ENCODE data around the gene PCMT1.

Gene PCMT1

GRCh38 chr6:149830731-149831307, 81.3 kb downstream of the PCMT1 start:
- Histone ChIP-seq H2AFZ (ENCODE audit: low read depth, low read length) (no peak overlapping the region), H3K4me3 (ENCODE audit: low read depth in 1 of 2, low read length in 2 of 2) (no peak overlapping the region), H3K27ac (ENCODE audit: low read length) (no peak overlapping the region), H3K36me3 (ENCODE audit: insufficient read depth, low read length) (no peaks in the 10 kb centered on the region), H3K9ac (ENCODE audit: low read depth, low read length) (no peak overlapping the region), H3K79me2 (ENCODE audit: insufficient read depth, low read length) (no peaks in the 10 kb centered on the region), H3K9me3 (ENCODE audit: insufficient read depth, low read length, severe bottlenecking) (no peaks in the 10 kb centered on the region), H4K20me1 (ENCODE audit: insufficient read depth, low read length) (0 out of 2 replicates have a peak, but pooled peaks cover 4% of the 10 kb centered on the region), H3K27me3 (ENCODE audit: insufficient read depth, low read length, poor library complexity) (no peaks in the 10 kb centered on the region), H3K4me2 (ENCODE audit: insufficient read depth, low read length) (no peak overlapping the region), H3K4me1 (ENCODE audit: insufficient read depth, low read length) (peaks cover 5% of the 10 kb centered on the region)
- no peak for DNase-seq
- ATAC-seq (ENCODE audit: insufficient read depth, low read depth) = no peak
- TF ChIP-seq CTCF (IDR thresholded peaks at IDR 0.05; ENCODE audit: borderline replicate concordance, extremely low read depth, low read length, poor library complexity, severe bottlenecking) (no peak), EZH2 (IDR thresholded peaks at IDR 0.05; ENCODE audit: borderline replicate concordance, low read depth, low read length, severe bottlenecking) (no peak)

GRCh38 chr6:149831308-149831820, 81.8 kb downstream of the PCMT1 start:
- H3K9ac ChIP-seq (ENCODE audit: low read depth, low read length) = no peak overlapping the region
- H3K79me2 ChIP-seq (ENCODE audit: insufficient read depth, low read length) = no peaks in the 10 kb centered on the region
- H3K27me3 ChIP-seq (ENCODE audit: insufficient read depth, low read length, poor library complexity) = no peaks in the 10 kb centered on the region
- H3K4me2 ChIP-seq (ENCODE audit: insufficient read depth, low read length) = no peak overlapping the region
- no peak overlapping the region for H2AFZ ChIP-seq (ENCODE audit: low read depth, low read length)
- no peaks in the 10 kb centered on the region for H3K9me3 ChIP-seq (ENCODE audit: insufficient read depth, low read length, severe bottlenecking)
- peaks cover 5% of the 10 kb centered on the region for H3K4me1 ChIP-seq (ENCODE audit: insufficient read depth, low read length)
- 0 out of 2 replicates have a peak, but pooled peaks cover 4% of the 10 kb centered on the region for H4K20me1 ChIP-seq (ENCODE audit: insufficient read depth, low read length)
- TF ChIP-seq EZH2 (IDR thresholded peaks at IDR 0.05; ENCODE audit: borderline replicate concordance, low read depth, low read length, severe bottlenecking) (no peak), CTCF (IDR thresholded peaks at IDR 0.05; ENCODE audit: borderline replicate concordance, extremely low read depth, low read length, poor library complexity, severe bottlenecking) (no peak)
- no peaks in the 10 kb centered on the region for H3K36me3 ChIP-seq (ENCODE audit: insufficient read depth, low read length)
- DNase-seq (no peak), ATAC-seq (ENCODE audit: insufficient read depth, low read depth) (no peak)
- no peak overlapping the region for H3K4me3 ChIP-seq (ENCODE audit: low read depth in 1 of 2, low read length in 2 of 2)
- no peak overlapping the region for H3K27ac ChIP-seq (ENCODE audit: low read length)

GRCh38 chr6:149833651-149834050, 84.1 kb downstream of the PCMT1 start:
- Histone ChIP-seq H3K36me3 (ENCODE audit: insufficient read depth, low read length) (no peaks in the 10 kb centered on the region), H3K27ac (ENCODE audit: low read length) (no peak overlapping the region), H2AFZ (ENCODE audit: low read depth, low read length) (no peak overlapping the region), H3K4me2 (ENCODE audit: insufficient read depth, low read length) (no peak overlapping the region), H4K20me1 (ENCODE audit: insufficient read depth, low read length) (0 out of 2 replicates have a peak, but pooled peaks cover 4% of the 10 kb centered on the region), H3K9ac (ENCODE audit: low read depth, low read length) (no peak overlapping the region), H3K4me3 (ENCODE audit: low read depth in 1 of 2, low read length in 2 of 2) (no peak overlapping the region), H3K9me3 (ENCODE audit: insufficient read depth, low read length, severe bottlenecking) (no peaks in the 10 kb centered on the region), H3K27me3 (ENCODE audit: insufficient read depth, low read length, poor library complexity) (no peaks in the 10 kb centered on the region), H3K79me2 (ENCODE audit: insufficient read depth, low read length) (no peaks in the 10 kb centered on the region), H3K4me1 (ENCODE audit: insufficient read depth, low read length) (peaks cover 5% of the 10 kb centered on the region)
- DNase-seq (no peak), ATAC-seq (ENCODE audit: insufficient read depth, low read depth) (no peak)
- TF ChIP-seq CTCF (IDR thresholded peaks at IDR 0.05; ENCODE audit: borderline replicate concordance, extremely low read depth, low read length, poor library complexity, severe bottlenecking) = no peak
- no peak for TF ChIP-seq EZH2 (IDR thresholded peaks at IDR 0.05; ENCODE audit: borderline replicate concordance, low read depth, low read length, severe bottlenecking)
